GM23248 (cell line): ENCODE data around the gene RAB25. TPM values are rescaled to one million over a fixed set of nuclear protein-coding genes. Genes with fewer than 3 reads are reported as not detected.

Experiments
- DNase-seq: peaks from one replicate; pipeline ENCODE4 v3.0.0-alpha.2; 2015
- H2AFZ ChIP-seq: fragments of 200-600 bp; sonication (generic); 2 replicates; pipeline ENCODE4 v1.6.1; 2016; ENCODE audit warnings: antibody characterized with exemption
- H3F3A ChIP-seq: fragments of 200-600 bp; sonication (generic); 2 replicates; pipeline ENCODE4 v1.6.1; 2016; ENCODE audit warnings: mild to moderate bottlenecking, antibody characterized with exemption, mixed run types; ENCODE audit not compliant: insufficient read depth
- H3K27ac ChIP-seq: fragments of 200-600 bp; sonication (generic); 2 replicates; pipeline ENCODE4 v1.5.1; 2016; ENCODE audit warnings: mild to moderate bottlenecking
- H3K27me3 ChIP-seq: fragments of 200-600 bp; sonication (generic); replicated peaks from 2 replicates; pipeline ENCODE4 v1.6.1; 2016; ENCODE audit warnings: mild to moderate bottlenecking; ENCODE audit not compliant: insufficient read depth
- H3K36me3 ChIP-seq: fragments of 200-600 bp; sonication (generic); 2 replicates; pipeline ENCODE4 v1.6.1; 2016; ENCODE audit warnings: low read depth, mild to moderate bottlenecking
- H3K4me1 ChIP-seq: fragments of 200-600 bp; sonication (generic); 2 replicates; pipeline ENCODE4 v1.6.1; 2016; ENCODE audit warnings: mild to moderate bottlenecking; ENCODE audit not compliant: insufficient read depth
- H3K4me2 ChIP-seq: fragments of 200-600 bp; sonication (generic); one replicate; pipeline ENCODE4 v1.6.1; 2016; ENCODE audit warnings: mild to moderate bottlenecking; ENCODE audit not compliant: unreplicated experiment
- H3K4me3 ChIP-seq: fragments of 200-600 bp; sonication (generic); 2 replicates; pipeline ENCODE4 v1.5.1; 2016; ENCODE audit warnings: mild to moderate bottlenecking
- H3K79me2 ChIP-seq: fragments of 200-600 bp; sonication (generic); 2 replicates; pipeline ENCODE4 v1.6.1; 2016; ENCODE audit warnings: mild to moderate bottlenecking; ENCODE audit not compliant: insufficient read depth
- H3K9ac ChIP-seq: fragments of 200-600 bp; sonication (generic); 2 replicates; pipeline ENCODE4 v1.6.1; 2016; ENCODE audit warnings: mild to moderate bottlenecking
- H3K9me2 ChIP-seq: fragments of 200-600 bp; sonication (generic); 2 replicates; pipeline ENCODE4 v1.6.1; 2016; ENCODE audit warnings: mixed run types, mild to moderate bottlenecking, moderate library complexity; ENCODE audit not compliant: insufficient read depth
- H3K9me3 ChIP-seq: fragments of 200-600 bp; sonication (generic); one replicate; pipeline ENCODE4 v1.6.1; 2017; ENCODE audit warnings: low read depth
- H4K20me1 ChIP-seq: fragments of 200-600 bp; sonication (generic); 2 replicates; pipeline ENCODE4 v1.6.0; 2016; ENCODE audit not compliant: insufficient read depth
- EZH2 ChIP-seq: fragments of 200-600 bp; sonication (generic); IDR thresholded peaks from 2 replicates; pipeline ENCODE4 v1.6.1; 2018; ENCODE audit warnings: antibody characterized with exemption, mild to moderate bottlenecking; ENCODE audit not compliant: insufficient read depth, poor library complexity, severe bottlenecking
- EZH2phosphoT487 ChIP-seq: fragments of 200-600 bp; sonication (generic); IDR thresholded peaks from 2 replicates; pipeline ENCODE4 v1.6.1; 2018; ENCODE audit warnings: antibody characterized with exemption, moderate library complexity, mild to moderate bottlenecking, low read depth; ENCODE audit not compliant: insufficient read depth
- WGBS, 2 experiments: methylation state at CpG; one replicate each; pipeline ENCODE4 v1.1.6; 2015 to 2017; ENCODE audit warnings: low lambda C conversion rate in 2 of 2, low coverage in 1 of 2; ENCODE audit errors: missing lambda C conversion rate in 2 of 2; 5-methylcytosine and 5-hydroxymethylcytosine counted together
- in situ Hi-C: fragments of 300-500 bp; cut with MboI; formaldehyde crosslinking; loops from 2 replicates; pipeline ENCODE4 v1.15.0; 2020
- polyA plus RNA-seq: library from polyadenylated mRNA; unstranded; fragments of >200 nt; fragmentation: Nextera tagmentation; extraction: Ambion mirVana; gene quantifications from 2 replicates; pipeline ENCODE4 v1.2.1, GENCODE V29; 2016
- total RNA-seq: library from RNA; depleted of rRNA; stranded (reverse); fragments of >200 nt; shearing (Covaris generic); gene quantifications from 2 replicates; pipeline ENCODE4 v1.2.3, GENCODE V29; 2014

The RAB25 gene
- total and polyA plus RNA-seq, 2 experiments from 2014 or later, result not detected

GRCh38 chr1:156052862-156053767, 7.8 kb upstream of the RAB25 start:
- Histone ChIP-seq H2AFZ (peak overlapping the region; percentile 82), H3F3A (peaks cover 4% of the 10 kb centered on the region; the same call in 1 of the 2 replicates), H3K27ac (peak overlapping the region; percentile 31), H3K79me2 (peaks cover 27% of the 10 kb centered on the region), H3K27me3 (no peaks in the 10 kb centered on the region), H3K9me3 (no peaks in the 10 kb centered on the region), H3K36me3 (no peaks in the 10 kb centered on the region), H3K4me2 (peak overlapping the region; percentile 56), H3K4me3 (peak overlapping the region; percentile 86), H4K20me1 (no peaks in the 10 kb centered on the region), H3K9me2 (no peaks in the 10 kb centered on the region), H3K9ac (peak overlapping the region; percentile 83), H3K4me1 (peaks cover 8% of the 10 kb centered on the region)
- no peak for TF ChIP-seq EZH2
- no peak for TF ChIP-seq EZH2phosphoT487
- 1 to 2% methylated on average over 19 to 63 of the region's 63 CpGs for WGBS, 2 experiments
- DNase-seq, result peak; percentile 85
- in situ Hi-C loops, result no loop called here

- Histone ChIP-seq H3K27me3 (no peaks in the 10 kb centered on the region), H3K9me2 (no peaks in the 10 kb centered on the region), H3K9ac (peak within 1 kb of the TSS; percentile 83), H3K9me3 (no peaks in the 10 kb centered on the region), H3K79me2 (peaks cover 27% of the 10 kb centered on the region), H3K4me3 (peak within 1 kb of the TSS; percentile 86), H3K27ac (peak within 1 kb of the TSS; percentile 83), H3K4me2 (peak within 1 kb of the TSS; percentile 95), H3K36me3 (no peaks in the 10 kb centered on the region), H4K20me1 (no peaks in the 10 kb centered on the region), H3F3A (peaks cover 4% of the 10 kb centered on the region; the same call in 1 of the 2 replicates), H2AFZ (peak within 1 kb of the TSS; percentile 94), H3K4me1 (peaks cover 8% of the 10 kb centered on the region)
- in situ Hi-C loops, result no loop called here
- peak; percentile 92 for DNase-seq
- WGBS, 2 experiments, result 1% methylated on average over 13 to 47 of the region's 49 CpGs
- no peak for TF ChIP-seq EZH2phosphoT487
- TF ChIP-seq EZH2, result no peak
These were observed 7.0 kb upstream of the RAB25 start, which contains the start of gene UBQLN4 for GRCh38 chr1:156053768-156054499. TSS of gene UBQLN4 (minus strand) at chr1:156053798. CDS start at chr1:156053701, 97 bp downstream.

- peak; percentile 99 for DNase-seq
- peaks cover 4% of the 10 kb centered on the region; the same call in 1 of the 2 replicates for H3F3A ChIP-seq
- 1% methylated on average over 33 to 51 of the region's 53 CpGs for WGBS, 2 experiments
- no peak for TF ChIP-seq EZH2phosphoT487
- TF ChIP-seq EZH2, result no peak
- H4K20me1 ChIP-seq, result no peaks in the 10 kb centered on the region
- H3K27me3 ChIP-seq, result no peaks in the 10 kb centered on the region
- peak within 1 kb of the TSS; percentile 86 for H3K4me3 ChIP-seq
- peak within 1 kb of the TSS; percentile 83 for H3K9ac ChIP-seq
- peak within 1 kb of the TSS; percentile 94 for H2AFZ ChIP-seq
- H3K4me2 ChIP-seq, result peak within 1 kb of the TSS; percentile 95
- no peaks in the 10 kb centered on the region for H3K36me3 ChIP-seq
- H3K79me2 ChIP-seq, result peaks cover 27% of the 10 kb centered on the region
- no peaks in the 10 kb centered on the region for H3K9me2 ChIP-seq
- in situ Hi-C loops, result no loop called here
- no peaks in the 10 kb centered on the region for H3K9me3 ChIP-seq
- peak within 1 kb of the TSS; percentile 83 for H3K27ac ChIP-seq
- H3K4me1 ChIP-seq, result peaks cover 8% of the 10 kb centered on the region
These were observed 6.3 kb upstream of the RAB25 start, which contains the start of gene LAMTOR2 for GRCh38 chr1:156054500-156055280. TSS of gene LAMTOR2 (plus strand) at chr1:156054782. CDS start at chr1:156054890, 108 bp downstream.
